ENCODE measurements around the gene ZGPAT.
A peak's percentile ranks its signal among the peaks of the same experiment; 100 is the strongest.

The ZGPAT gene

DNA sequence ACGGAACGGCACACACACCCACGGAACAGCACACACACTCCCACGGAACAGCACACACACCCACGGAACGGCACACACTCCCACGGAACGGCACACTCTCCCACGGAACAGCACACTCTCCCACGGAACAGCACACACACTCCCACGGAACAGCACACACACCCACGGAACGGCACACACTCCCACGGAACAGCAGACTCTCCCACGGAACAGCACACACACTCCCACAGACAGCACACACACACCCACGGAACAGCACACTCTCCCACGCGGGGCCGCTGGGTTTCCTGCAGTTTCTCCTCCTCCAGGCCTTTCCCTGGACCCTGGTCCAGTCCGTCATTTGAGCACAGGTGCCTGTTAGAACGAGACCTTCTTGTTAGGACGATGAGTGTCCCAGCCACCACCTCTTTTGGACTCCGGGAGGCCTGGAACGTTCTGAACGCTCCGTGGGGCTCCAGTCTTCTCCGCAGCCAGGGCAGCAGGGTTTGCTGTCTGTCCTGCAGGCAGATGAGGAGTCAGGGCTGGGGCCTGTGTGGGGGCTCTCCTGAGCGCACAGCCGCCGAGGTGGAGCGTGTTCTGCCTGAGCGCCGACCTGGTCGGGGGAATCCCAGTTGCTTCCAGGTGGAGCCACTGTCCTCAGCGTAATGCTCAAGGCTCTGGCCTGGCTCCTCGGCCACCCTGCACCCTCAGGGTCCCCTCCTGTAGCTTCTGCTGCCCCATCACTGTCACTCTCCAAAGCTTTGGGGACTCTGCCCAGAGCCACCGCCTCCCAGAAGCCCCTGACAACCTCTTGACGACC lies 29.0 kb upstream of the ZGPAT start:
- DNase-seq (ENCODE audit: low read depth) = no peak

GRCh38 chr20:63679799-63680305 lies 28.0 kb upstream of the ZGPAT start:
- no peak for DNase-seq (ENCODE audit: low read depth)

- no peak for DNase-seq (ENCODE audit: low read depth)
Measured at GRCh38 chr20:63680427-63680826, 27.4 kb upstream of the ZGPAT start.

- no peak for DNase-seq (ENCODE audit: low read depth)
Measured at GRCh38 chr20:63680857-63681608, 26.8 kb upstream of the ZGPAT start.

GRCh38 chr20:63681609-63682142 lies 26.2 kb upstream of the ZGPAT start:
- no peak for DNase-seq (ENCODE audit: low read depth)

DNA sequence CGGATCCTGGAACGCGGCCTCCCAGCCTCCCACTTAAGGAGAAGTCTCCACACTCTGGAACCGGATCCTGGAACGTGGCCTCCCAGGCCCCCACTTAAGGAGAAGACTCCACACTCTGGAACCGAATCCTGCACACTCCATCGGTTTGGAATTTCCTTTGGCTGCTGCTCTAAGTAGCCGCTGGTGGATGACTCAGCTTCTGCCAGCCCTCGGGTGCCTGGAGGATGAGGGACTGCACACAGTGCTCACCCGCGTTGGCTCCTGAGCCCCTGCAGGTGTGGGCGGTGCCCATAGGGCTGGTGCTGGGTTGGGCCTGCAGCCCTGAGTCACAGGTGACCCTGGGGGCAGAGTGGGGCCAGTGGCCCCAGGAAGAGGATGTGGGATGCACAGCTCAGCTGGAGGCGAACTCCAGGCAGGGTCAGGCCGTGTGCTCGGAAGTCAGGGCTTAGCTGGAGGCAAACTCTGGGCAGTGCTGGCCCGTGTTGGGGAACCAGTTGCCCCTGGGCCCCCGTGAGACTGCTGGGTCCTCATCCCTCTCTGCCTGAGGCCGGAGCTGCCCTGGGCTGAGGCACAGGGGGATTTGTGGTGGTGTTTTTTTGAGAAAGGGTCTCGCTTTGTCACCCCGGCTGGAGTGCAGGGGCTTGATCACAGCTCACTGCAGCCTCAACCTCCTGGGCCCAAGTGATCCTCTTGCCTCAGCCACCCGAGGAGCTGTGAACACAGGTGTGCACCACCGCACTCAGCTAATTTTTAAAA lies 25.3 kb upstream of the ZGPAT start:
- no peak for DNase-seq (ENCODE audit: low read depth)

GRCh38 chr20:63685269-63686026 lies 22.4 kb upstream of the ZGPAT start:
- DNase-seq (ENCODE audit: low read depth) = no peak

- DNase-seq (ENCODE audit: low read depth) = no peak
Measured at GRCh38 chr20:63686094-63686491, 21.7 kb upstream of the ZGPAT start.

DNA sequence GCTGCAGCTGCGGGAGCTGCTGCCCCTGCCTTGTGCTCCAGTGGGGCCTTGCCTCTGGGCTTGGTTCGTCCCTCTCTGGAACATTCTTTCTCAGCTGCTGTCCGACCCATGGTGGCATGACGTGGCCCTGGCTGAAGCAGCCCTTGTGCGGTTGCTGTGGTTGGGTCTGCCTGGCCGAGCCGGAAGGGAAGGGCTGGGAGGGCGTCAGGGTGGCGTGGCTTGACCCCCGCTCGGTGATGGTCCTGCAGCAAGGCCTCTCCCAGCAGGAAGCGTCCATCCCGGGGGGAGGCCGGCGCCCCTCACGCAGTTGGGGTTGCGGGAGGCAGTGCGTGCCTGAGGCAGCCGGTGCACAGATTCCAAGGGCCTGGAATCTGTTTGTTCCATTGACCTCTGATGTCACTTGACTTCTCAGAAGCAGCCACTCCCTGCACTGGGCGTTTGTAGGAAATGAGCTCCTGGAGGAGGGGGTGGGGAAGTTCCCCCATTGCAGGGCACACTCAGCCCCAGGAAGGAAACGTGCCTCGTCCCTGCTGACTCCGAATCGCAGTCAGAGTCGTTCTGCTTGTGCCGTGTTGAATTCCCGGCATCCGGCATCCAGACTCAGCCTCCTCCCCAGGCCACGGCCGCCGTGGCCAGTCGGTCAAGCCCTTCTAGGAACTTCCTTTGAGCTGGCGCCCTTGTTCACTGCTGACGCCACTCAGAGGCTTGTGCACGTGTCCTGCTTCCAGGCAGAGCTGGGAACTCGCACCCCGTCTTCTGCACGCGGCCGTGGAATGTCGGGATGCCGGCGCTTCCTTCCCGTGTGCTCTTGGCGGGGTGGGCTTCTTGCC lies 21.1 kb upstream of the ZGPAT start:
- peak; percentile 38 for DNase-seq (ENCODE audit: low read depth)

DNA sequence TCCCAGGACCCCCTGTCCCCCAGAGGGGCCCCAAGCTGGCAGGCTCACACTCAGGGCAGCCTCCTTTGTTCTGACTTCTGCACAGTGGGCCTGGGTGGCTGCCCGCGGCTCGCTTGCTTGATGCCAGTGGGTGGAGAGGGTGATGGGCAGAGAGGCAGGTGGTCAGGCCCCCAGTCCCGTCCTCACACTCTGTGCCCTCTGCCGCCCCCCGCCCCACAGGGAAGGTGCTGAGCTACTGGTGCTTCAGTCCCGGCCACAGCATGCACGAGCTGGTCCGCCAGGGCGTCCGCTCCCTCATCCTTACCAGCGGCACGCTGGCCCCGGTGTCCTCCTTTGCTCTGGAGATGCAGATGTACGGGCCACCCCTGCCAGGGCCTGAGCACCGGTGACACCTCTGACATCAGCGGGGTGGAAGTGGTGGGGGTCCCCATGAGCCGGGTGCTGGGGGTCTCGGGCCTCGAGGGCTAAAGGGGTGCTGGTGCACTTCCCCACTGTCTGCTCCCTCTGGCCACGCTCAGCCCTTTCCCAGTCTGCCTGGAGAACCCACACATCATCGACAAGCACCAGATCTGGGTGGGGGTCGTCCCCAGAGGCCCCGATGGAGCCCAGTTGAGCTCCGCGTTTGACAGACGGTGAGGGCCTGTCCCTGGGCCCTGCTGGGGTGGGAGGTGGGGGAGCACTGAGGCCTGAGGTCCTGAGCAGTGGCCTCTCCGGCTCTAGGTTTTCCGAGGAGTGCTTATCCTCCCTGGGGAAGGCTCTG lies 20.2 kb upstream of the ZGPAT start:
- no peak for DNase-seq (ENCODE audit: low read depth)

DNA sequence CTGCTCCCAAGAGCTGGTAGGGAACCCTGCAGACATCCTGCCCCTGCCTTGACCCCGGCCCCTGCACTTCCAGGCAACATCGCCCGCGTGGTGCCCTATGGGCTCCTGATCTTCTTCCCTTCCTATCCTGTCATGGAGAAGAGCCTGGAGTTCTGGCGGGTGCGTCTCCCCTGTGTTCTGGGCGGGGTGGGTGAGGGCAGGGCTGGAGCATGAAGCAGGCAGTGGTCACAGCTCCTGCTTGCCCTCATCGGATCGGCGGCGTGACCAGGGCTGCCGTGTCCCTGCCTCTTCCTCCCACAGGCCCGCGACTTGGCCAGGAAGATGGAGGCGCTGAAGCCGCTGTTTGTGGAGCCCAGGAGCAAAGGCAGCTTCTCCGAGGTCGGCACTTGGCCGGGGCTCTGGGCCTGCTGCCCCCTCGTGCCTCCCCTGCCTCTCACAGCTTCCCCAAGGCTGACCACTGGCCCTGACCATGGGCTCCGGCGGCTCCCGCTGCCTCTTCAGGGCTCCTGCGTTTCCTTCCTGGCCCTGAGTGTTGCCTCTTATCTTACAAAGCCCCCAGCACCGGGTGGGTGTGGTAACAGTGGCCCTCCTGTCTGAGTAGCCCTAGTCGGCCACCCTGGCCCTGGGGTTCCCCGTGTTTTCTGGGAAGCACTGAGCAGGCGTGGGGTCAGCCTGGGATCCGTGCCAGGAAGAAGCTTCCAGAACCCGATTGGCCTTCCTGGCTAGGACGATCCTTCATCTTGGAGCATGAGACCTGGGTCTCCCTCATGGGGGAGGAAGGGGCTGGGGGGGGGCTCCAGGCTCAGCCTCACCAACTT lies 19.4 kb upstream of the ZGPAT start:
- no peak for DNase-seq (ENCODE audit: low read depth)

DNA sequence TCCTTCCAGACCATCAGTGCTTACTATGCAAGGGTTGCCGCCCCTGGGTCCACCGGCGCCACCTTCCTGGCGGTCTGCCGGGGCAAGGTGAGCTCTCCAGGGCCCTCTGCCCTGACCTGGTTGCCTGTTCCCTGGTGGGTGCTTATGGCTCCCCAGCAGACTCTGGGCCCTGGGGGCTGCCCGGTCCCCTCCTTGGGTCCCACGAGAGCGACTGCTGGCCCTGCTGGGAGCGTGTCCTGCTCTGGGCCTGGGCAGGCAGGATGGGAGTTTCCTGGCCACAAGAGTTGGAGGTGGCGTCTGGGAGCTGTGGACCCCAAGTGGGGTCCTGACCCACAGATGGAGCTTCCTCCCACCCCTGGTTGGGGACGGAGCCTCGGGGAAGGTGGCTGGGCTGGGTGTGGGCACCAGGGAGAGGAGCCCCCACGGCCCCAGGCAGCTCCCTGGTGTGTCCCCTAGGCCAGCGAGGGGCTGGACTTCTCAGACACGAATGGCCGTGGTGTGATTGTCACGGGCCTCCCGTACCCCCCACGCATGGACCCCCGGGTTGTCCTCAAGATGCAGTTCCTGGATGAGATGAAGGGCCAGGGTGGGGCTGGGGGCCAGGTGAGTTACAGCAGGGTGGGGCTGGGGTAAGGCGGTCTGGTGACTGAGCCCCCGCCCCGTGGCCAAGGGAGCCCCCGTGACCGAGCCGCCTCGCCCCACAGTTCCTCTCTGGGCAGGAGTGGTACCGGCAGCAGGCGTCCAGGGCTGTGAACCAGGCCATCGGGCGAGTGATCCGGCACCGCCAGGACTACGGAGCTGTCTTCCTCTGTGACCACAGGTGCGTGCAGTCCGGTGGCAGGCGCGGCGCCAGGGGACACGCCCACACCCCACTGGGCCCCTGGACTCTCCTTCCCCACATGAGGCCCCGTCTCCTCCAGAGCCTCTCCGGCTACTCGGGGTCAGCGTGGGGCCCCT lies 18.5 kb upstream of the ZGPAT start:
- no peak for DNase-seq (ENCODE audit: low read depth)

- DNase-seq (ENCODE audit: low read depth) = no peak
Measured at GRCh38 chr20:63690003-63690897, 17.6 kb upstream of the ZGPAT start.

DNA sequence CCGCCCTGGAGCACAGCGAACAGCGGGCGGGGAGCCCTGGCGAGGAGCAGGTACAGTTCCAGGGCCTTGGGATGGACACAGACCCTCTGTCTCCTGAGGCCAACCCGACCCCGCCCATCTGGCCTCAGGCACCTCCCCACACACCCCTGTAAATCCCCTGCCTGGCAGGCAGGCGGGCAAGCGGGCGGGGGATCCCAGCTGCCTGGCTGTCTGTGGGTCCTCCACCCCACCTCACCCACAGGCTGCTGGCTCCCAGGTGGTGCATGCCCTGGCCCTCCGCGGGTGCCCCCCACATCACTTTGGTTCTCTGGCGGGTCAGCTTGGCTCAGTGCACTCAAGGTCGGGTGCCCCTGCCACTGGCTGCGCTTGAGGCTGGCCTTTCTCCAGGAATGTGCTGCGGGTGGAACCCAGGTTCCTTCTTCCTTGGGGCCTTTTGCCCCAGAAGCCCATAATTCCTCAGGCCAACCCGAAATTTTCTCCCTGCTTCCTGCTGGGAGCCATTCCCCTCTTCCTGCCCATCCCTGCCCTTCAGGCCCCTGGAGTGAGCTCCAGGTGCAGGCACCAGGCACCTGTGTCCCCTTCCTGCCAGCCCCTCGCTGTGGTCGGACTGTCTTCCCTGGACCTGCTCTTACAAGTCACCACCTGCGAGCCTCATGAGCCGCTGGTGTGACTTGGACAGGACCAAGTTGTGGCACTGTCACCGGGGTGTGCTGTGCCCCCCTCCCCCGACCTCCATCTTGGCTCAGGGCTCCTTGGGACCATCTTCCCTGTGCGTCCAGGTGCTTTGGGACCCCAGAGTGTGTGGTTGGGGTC lies 16.7 kb upstream of the ZGPAT start:
- DNase-seq (ENCODE audit: low read depth) = no peak

DNA sequence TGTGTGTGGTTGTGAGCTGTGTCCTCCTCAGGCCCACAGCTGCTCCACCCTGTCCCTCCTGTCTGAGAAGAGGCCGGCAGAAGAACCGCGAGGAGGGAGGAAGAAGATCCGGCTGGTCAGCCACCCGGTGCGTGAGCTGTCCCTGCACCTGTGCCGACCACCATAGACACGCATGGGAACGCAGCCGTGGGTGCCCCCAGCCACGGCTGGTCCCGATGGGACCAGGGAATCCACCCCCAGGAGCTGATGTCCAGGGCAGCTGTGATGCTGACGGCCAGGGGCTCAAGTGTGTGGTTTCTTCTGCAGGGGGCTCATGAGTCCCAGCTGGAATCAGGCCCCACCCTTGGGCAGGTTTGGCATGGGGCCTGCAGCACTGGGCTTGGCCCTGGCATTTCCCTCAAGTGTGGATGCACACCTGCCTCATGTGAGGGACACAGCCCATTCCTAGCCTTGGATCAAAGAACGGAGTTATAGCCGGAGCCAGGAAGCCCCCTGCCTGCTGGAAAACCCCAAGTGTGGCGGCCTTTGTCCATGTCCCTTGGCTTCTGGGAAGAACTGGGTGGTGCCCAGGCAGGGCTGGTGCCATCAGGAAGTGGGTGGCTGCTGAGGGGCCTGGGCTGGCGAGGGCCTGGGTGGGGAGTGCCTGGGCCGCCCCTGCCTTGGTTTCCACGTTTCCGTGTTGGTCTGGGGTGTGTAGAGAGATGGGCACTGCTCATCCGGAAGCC lies 16.0 kb upstream of the ZGPAT start:
- no peak for DNase-seq (ENCODE audit: low read depth)
